ENCODE results near the gene WNK4.

WNK4 gene

DNA sequence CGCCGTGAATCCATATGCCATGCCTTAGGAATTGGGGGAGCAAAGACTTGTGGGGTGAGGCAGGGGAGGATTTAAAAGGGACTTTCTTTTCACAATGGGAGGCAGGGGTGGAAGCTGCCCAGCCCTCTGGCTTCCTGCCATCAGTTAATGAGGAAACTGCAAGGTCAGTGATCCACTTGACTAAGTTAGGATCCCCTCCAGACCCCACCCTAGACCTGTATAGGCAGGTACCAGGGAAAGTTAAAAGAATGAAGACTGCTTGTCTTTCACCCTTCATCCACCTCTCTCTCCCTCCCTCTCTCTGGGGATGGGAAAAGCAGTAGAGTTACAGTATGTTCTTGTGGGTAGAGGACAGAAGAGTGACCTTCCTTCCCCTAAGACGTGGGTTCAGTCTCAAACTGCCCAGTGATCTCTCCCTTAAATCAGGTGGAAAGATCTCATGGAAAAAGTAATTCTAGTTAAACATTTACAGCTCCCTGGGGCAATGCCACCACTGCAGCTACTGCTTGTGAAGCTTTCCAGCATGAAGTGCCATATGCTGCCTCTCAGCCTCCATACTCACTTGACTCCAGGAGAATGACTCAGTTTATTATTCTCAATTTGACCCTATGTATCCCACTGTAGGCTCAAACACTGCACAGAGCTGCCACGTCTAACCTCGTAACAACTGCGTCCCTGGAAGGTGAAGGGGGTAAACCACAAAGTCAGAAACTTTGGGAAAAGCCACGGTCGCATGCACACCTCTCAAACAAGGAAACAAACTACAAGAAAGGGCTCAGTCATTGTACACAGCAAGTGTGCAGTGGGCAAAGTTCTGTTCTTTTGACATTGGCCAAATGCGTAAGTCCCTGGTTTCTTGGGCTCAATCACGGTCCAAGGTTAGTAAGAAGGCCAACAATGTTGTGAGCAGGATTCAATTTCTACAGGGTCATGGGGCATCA, 16.9 kb downstream of the WNK4 start:
- DNase-seq = no peak

DNA sequence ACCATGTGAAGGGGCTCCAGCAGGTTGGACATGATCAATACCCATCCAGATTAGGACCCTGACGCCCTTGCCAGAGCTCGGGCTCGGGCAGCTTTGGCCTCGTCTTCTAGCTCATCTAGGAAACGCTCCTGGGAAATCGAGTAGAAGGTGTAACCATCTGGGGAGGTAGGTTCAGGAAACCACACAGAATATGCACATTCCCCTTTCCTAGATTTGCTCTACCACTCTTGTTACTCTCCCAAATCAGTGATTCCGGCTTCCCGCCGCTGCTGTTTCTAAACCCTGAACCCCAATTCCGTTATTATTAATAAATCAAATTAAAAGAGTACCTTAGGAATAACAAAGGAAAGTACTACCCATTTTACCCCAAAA, 17.6 kb downstream of the WNK4 start:
- DNase-seq = no peak

DNA sequence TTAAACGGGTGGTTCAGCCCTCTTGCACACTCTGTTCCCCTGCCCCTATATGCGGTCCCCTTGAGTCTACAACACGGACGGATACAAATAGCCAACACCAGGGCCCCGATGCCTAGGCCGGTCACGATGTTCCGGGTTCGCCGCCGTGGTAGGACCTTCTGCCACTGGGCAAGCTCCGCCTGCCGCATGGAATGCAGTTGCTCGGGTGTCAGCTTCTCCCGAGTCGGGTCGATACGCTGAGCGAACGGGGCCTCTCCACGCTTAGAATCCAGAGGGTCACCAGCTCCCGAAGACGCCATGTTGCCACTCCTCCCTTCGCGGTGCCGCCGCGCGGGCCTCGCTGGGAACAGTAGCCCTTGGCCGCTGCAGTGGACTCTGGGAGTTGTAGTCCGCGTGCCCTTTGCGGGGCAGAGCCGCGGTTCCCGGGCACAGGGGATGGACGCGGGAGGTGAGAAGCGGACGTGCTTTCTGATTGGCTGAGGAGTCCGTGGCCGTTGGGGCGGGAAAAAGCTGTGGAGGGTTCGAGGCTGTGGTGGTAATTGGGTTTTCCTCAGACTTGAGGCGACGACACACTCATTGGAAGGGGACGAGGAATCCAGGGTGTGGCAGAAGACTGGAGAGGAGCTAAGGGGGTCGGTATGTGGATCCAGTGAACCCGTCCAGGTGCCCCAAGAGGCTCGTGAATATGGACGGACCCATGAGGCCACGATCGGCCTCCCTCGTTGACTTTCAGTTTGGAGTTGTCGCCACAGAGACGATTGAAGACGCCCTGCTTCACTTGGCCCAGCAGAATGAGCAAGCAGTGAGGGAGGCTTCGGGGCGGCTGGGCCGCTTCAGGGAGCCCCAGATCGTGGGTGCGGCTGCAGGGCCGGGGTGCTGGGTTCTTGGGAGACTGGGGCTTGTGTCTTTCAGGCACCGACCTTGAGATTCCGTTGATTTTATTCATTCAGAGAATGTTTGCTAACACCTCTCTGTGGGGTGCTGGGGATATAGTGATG, 18.3 kb downstream of the WNK4 start, which contains the start of the genes CNTD1 and COA3:
CNTD1 (plus strand) TSS at position 479 of the 998 bp plus-strand sequence; CDS start at position 686, 207 bp downstream.
COA3 (minus strand) TSS at position 322 of the 998 bp plus-strand sequence; CDS start at position 299, 23 bp downstream.
- peak; percentile 89 for DNase-seq

DNA sequence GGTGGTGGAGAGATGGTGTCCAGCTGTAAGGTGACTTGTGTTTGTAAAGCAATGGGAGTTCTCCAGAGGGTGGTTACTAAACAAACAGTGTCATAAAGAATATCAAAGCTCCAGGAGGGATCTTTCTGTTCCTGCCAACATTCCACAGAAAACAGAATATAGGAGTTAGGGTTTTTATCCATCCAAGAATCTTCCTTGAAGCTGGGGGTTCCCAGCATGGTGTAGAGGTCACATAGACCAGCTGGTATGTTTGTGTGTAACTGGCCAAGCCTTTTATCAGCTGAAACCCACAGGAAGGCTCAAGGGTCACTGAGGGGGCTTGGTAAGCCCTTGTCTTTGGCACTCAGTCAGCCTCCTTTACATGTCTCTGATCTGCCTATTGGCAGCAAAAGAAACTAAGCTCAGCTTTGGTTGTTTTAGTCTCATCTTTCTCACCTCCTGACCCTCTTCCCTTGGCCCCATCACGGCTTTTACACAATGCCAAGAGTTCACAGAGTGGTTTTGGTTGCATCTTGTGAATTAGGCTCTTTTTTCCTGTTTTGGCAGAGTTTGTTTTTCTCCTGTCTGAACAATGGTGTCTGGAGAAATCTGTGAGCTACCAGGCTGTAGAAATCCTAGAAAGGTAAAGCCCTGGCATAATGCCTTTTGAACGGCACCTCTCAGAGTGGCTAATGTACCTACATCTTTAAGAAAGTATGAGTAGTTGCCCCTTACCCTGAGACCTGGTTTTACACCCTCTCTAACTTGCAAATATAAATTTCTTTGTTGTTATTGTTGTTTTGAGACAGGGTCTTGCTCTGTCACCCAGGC, 22.9 kb downstream of the WNK4 start:
- DNase-seq = no peak

DNA sequence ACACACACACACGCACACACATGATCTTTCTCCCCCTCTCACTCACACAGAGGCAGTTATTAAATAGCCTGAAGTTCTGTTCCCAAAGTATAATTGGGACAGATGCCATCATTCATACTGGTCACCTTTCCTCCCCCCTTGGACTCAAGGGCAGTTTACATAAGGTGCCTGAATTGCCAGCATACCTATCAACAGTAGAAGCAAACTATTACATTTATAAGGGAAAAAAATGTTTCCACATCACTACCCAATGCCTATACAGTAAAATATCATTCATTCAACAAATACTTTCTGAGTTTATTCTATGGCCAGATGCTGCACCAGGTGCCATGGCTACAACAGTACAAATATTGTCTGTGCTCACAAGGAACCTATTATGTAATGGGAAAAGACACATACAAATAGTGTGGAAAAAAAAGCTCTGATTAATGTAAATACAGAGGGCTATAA, 24.5 kb downstream of the WNK4 start:
- no peak for DNase-seq

DNA sequence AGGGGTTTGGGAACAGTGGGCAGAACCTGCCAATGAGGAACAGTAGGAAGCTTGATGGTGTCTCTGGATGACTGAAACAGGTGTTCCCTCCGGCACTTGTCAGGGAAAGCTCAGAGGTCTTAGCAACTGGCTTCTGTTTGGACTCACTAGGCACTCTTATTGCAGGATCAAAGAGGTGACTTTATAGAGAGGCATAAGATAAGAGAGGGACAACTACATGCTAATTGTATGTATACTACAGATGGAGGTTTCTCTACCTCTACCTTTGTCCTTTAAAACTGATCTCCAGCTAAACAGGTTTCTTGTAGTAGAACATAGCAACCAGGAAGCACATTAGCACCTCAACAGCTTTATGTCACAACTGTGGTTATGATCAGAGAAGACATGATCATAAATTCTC, 25.8 kb downstream of the WNK4 start:
- no peak for DNase-seq

DNA sequence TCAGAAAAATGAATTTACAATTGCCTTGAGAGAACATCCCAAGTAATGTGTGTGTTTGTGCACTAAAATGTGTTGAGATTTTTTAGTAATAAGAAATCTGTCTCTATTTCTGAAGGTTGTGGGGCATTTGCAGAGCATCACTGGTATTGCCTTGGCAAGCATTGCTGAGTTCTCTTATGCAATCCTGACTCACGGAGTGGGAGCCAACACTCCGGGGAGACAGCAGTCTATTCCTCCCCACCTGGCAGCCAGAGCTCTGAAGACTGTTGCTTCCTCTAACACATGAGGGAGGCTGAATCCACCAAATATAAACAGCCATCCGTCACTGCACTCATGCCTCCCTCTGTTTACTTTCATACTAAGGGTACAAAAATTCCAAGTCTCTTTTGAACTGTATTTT, 28.8 kb downstream of the WNK4 start:
- DNase-seq = no peak

DNA sequence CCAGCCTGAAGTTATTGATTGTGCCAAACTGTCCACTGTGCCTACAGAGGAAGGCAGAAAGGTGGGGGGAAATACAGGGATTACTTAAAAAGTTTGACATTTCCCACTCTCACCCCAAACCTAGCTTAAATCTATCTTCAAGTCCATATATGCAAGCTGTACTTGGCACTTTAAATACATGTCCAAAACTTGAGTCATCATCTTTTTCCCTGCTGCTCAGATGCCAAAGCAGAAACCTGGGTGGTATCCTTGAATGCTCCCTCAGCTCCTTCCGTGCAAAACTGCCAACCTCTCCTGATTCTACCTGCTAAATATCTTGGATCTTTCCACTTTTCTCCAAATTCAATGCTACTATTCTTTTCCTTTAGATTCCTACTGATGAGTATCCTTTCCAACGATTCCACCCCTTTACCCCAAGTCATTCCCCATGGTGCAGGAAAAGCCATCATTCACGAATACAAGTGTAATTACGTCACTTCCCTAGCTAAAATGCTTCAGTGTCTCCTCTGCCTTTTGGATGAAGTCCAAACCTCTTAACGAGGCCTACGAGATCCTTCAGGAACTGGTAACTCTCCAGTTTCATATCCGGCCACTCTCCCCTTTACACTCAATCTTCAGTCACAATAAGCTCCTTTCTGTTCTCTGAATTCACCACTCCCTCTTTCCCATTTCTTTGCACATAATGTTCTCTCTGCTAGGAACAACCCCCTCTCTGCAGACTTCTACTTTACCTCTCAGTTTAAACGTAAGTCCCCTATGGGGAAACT, 34.4 kb downstream of the WNK4 start:
- DNase-seq = no peak

DNA sequence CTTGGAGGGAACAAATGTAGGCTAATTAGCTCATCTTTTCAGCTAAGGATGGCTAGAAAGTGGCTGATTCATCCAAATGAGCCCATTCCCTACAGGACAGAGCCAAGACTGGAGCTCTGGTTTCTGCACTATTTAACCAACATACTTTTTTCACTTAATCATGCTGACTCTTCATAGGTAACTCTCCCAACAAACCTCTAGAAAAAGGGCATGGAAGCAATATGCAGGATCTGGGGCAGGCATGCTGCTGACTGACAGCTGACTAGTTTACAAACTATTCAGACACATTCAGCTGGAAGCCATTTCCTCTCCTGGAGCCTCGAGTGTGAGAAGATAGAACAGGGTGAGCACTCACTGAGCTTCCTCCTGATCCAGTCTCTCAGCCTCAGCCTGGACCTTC, 37.5 kb downstream of the WNK4 start:
- no peak for DNase-seq

DNA sequence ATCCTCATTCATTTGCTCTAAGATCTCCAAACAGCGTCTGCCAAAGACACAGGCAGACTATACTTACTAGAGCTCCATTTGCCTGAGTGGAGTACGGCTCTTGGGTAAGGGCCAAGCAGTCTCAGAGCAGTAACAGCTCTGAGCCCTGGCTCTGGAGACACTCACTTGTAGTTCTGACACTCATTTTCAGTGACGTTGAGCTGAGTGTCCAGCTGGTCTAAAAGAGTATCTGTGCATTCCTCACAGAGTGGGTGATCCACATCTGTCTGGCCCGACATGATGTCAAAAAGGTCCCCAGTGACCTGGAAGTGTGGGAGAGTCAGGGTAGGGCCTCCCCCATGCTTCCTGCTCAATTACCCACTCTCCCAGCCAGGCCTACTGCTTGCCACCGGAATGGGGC, 38.0 kb downstream of the WNK4 start:
- no peak for DNase-seq

DNA sequence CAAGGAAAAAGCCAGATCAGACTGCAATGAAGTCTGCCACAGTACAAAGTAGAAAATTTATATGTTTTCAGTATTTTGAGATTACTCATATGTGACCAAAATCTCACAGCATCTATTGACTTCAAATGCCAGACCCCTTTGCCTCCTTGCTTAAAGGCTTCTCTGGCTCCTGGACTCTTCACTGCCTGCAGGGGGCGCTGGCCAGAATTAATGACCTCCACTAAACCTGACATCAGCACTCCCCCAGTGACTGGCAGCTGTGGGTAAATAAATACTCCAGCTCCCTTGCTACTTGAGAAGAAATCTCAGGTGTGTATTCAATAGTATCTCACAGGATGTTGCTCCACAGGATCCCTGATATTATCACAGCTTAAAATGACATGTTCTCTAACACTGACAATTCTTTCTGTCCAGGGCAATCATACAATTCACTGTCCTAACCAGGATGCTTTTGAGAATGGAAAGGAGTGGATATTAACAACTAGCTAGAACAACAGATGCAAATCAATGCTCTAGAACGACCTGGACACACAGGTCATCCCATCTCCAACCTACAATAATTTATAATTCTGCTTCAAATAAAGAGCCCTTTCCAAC, 39.6 kb downstream of the WNK4 start:
- DNase-seq = peak; percentile 80

DNA sequence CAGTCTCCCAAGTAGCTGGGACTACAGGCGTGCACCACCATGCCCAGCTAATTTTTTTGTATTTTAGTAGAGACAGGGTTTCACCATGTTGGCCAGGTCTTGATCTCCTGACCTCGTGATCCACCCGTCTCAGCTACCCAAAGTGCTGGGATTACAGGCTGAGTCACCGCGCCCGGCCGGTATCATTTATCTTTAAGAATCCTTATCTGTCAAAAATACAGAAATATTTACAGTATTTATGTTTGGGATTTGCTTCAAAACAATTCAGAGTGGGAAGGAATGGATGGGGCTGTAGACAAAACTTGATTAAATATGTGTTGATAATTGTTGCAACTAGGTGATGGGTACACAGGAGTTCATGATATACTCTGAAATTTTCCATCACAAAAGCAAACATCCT, 40.8 kb downstream of the WNK4 start:
- no peak for DNase-seq

DNA sequence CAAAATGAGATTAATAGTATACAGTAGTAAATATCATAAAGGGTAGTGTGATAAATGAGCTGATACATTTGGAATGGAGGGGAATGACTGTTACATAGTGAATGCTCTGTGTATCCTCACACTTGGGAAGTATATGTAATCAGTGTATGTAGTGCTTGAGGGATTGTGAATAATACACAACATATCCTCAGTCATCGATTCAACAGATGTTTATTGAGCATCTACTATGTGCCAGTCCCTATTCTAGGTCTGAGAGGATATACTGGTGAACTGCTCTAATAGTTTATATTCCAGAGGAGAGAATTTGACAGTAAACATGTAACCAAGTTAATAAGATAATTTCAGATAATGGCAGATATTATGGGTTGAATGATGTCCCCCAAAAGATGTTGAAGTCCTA, 47.1 kb downstream of the WNK4 start:
- DNase-seq = no peak

DNA sequence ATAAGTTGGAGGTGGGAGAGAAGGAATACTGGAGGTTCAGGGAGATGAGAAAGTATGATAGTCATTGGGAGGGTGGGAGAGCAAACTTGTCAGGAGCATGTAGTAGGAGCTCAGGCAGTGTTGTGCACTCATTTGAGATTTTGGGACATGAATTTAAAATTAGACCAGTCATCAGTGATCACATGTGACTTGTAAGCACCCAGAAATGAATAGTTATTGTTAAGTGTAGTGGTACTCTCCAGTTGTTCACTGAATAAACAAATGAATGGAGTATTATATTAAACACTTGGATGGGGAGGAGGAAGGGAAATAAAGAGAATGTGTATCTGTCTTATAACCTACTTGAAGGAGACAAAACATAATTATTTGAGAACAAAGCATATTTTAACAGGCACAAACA, 50.6 kb downstream of the WNK4 start:
- DNase-seq = no peak

DNA sequence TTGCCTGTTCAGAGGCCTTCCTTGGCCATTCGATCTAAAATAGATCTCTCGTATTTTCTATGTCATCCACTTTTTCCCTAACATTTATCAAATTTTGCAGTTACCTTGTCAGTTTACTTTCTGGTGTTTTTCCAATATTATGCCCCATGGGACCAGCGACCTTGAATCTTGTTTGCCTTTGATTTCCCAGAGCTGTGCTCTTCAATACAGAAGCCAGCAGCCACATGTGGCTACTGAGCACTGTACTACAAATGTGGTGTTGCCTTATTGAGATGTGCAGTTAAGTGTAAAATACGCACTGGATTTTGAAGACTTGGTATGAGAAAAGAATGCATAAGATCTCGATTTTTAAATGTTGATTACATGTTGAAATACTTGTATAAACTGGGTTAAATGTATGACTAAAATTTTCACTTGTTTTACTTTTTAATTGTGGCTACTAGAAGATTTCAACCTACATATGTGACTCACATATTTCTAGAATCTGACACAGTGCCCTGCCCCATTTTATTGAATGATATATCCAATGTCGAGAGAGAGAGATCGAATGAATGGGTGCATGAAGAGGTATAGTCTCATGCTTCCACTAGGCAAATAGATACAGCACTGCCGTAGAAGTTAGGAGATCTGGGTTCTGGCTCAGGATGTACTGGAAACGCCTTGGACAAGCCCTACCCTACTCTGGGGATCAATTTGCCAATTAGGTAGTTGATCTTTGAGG, 52.0 kb downstream of the WNK4 start:
- DNase-seq = no peak

DNA sequence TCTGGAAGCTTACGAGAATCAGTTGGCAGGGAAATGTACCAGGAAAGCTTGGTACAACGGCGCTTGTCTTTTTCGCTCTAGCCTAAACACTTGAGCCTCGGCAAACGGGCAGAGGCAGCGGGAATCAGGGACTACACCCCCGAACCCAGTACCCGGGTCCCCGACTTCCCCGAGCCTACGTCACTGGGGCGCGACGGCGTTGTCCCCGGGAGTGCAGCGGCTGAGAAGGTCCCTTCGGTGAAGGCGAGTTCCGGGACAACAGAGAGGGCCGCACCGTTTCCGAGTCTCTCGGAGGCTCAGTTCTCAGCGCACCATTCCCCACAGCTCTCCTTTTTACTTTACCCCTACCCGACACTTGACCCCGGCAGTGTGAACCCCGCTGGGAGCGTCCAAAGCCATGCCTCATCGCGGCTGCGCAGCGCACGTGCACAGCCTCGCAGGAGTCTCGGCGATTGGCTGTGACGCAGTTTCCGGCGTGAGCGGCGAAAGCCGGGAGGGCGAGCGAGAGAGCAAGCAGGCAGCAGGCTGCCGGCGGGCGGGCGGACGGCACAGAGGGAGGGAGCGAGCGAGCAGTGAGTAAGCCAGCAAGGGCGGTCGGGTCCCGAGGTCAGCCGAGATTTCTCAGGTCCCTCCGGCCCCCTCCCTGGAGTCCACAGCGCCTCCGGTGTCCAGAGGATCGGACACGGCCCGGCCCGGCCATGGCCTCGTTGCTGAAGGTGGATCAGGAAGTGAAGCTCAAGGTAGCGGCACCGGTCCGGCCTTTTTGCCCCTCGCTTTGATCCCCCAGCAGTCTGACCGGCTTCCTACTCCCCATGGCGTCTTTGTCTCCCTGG, 52.7 kb downstream of the WNK4 start, which contains the start of gene PSME3:
PSME3 (plus strand) TSS at position 464 of the 833 bp plus-strand sequence; CDS start at position 699, 235 bp downstream.
- DNase-seq = peak; percentile 91

DNA sequence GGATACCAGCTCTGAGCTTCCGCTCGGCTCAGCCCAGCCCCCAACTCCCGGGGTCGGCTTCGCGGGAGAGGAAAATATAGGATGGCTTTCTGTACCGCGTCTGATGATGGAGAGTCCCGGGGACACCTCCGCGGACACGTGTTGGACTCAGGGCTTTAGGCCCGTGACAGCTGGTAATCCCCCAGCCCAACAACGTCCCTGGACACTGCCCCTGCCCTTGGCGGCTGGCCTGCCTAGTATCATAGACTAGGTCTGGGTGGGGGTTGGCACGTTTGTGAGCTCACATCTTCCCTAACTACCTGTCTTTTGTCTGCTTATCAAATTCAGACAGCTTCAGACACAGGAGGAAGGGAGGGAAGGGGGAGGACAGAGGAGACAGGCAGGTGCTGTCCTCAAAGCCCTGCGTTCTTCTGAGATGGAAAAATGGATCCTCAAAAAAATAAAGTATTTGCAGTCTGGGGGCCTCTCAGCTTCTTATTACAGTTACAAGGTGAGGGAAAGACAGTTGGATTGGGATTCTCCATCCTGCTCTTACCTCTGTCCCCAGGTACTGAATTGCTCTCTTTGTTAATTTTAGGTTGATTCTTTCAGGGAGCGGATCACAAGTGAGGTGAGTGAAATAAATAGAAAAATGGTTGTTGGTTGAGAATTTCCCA, 53.5 kb downstream of the WNK4 start:
- no peak for DNase-seq

DNA sequence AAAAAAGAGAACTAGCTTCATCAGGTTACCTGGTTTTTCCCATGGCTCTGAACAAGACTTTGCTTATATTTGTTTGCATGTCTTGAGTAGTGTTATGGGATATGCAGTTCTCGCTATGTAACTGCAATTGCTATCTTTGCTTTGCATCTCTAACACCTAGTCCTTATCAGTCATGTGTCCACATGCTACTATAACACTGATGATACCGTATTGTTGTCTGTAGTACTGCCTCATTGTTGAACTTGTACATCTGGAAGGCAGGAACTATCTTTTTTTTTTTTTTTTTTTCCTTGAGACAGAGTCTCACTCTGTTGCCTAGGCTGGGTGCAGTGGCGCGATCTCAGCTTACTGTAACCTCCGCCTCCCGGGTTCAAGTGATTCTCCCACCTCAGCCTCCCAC, 55.3 kb downstream of the WNK4 start:
- no peak for DNase-seq
